SK-N-SH (cell line): ENCODE measurements around the gene DPF3. TPM values are rescaled to one million over a fixed set of nuclear protein-coding genes. Genes with fewer than 3 reads are reported as not detected.

Source experiments
- CTCF ChIA-PET: fragments of 300-600, 350-600 bp; formaldehyde crosslinking; extraction: SDS; loops from one replicate; lab custom pipeline; 2021; lab: Yijun Ruan, JAX
- POLR2A ChIA-PET: fragments of 350-600 bp; sonication (Branson Sonifier 250); formaldehyde crosslinking; extraction: SDS; loops from one replicate; lab custom pipeline; 2020; ENCODE audit warnings: antibody characterized with exemption, inconsistent platforms; lab: Yijun Ruan, JAX
- DNase-seq: peaks from one replicate; pipeline ENCODE4 v3.0.0; 2012
- H2AFZ ChIP-seq: fragments of 200-600 bp; sonication (generic); 2 replicates; pipeline ENCODE4 v1.8.1; 2016; ENCODE audit warnings: antibody characterized with exemption, mild to moderate bottlenecking, low read depth
- H3F3A ChIP-seq: fragments of 200-600 bp; sonication (generic); replicated peaks from 2 replicates; pipeline ENCODE3; 2016; ENCODE audit warnings: antibody characterized with exemption, mild to moderate bottlenecking; ENCODE audit not compliant: insufficient read depth
- H3K27ac ChIP-seq, 2 experiments: fragments of 200-500 bp in 1 of 2; fragments of 200-600 bp in 1 of 2; sonication (Bioruptor generic) in 1 of 2; sonication (generic), shearing (Covaris generic) in 1 of 2; 2 replicates each; pipeline versions ENCODE4 v1.5.1 to v1.6.1; 2014 to 2016; ENCODE audit warnings: low read depth in 2 of 2, inconsistent platforms in 1 of 2, low read length in 1 of 2, mild to moderate bottlenecking in 1 of 2, mixed read lengths in 1 of 2
- H3K27me3 ChIP-seq: fragments of 200-600 bp; sonication (generic), shearing (Covaris generic); 2 replicates; pipeline ENCODE4 v1.6.1; 2016; ENCODE audit warnings: mixed run types; ENCODE audit not compliant: insufficient read depth
- H3K36me3 ChIP-seq, 2 experiments: fragments of 200-500 bp in 1 of 2; fragments of 200-600 bp in 1 of 2; sonication (Bioruptor generic) in 1 of 2; sonication (generic) in 1 of 2; replicated peaks in 1 of 2; 2 replicates each; pipeline versions ENCODE3 to v1.5.1; 2014 to 2016; ENCODE audit warnings: low read length in 1 of 2, mild to moderate bottlenecking in 1 of 2; ENCODE audit not compliant: insufficient read depth in 2 of 2, control insufficient read depth in 1 of 2
- H3K4me1 ChIP-seq, 2 experiments: fragments of 200-500 bp in 1 of 2; fragments of 200-600 bp in 1 of 2; sonication (Bioruptor generic) in 1 of 2; sonication (generic), shearing (Covaris generic) in 1 of 2; 2 replicates each; pipeline versions ENCODE4 v1.5.1 to v1.6.1; 2014 to 2016; ENCODE audit warnings: low read depth in 1 of 2, low read length in 1 of 2, mixed run types in 1 of 2; ENCODE audit not compliant: insufficient read depth in 2 of 2, control insufficient read depth in 1 of 2
- H3K4me2 ChIP-seq: fragments of 200-600 bp; sonication (generic), shearing (Covaris generic); 2 replicates; pipeline ENCODE4 v1.6.1; 2017; ENCODE audit warnings: mixed run types
- H3K4me3 ChIP-seq, 2 experiments: fragments of 200-500 bp in 1 of 2; fragments of 200-600 bp in 1 of 2; sonication (Bioruptor generic) in 1 of 2; sonication (generic), shearing (Covaris generic) in 1 of 2; 2 replicates each; pipeline versions ENCODE4 v1.5.1 to v1.8.1; 2014 to 2016; ENCODE audit warnings: low read depth in 2 of 2, inconsistent platforms in 1 of 2, low read length in 1 of 2, mild to moderate bottlenecking in 1 of 2, mixed read lengths in 1 of 2, moderate library complexity in 1 of 2
- H3K79me2 ChIP-seq: fragments of 200-600 bp; sonication (generic); 2 replicates; pipeline ENCODE4 v1.8.1; 2017; ENCODE audit warnings: mild to moderate bottlenecking; ENCODE audit not compliant: insufficient read depth
- H3K9ac ChIP-seq: fragments of 200-600 bp; sonication (generic); 2 replicates; pipeline ENCODE4 v1.6.1; 2017; ENCODE audit warnings: mixed run types
- H3K9me2 ChIP-seq: fragments of 200-600 bp; sonication (generic); 2 replicates; pipeline ENCODE4 v1.6.1; 2017; ENCODE audit warnings: mixed run types
- H3K9me3 ChIP-seq: fragments of 200-600 bp; sonication (generic); 2 replicates; pipeline ENCODE4 v1.6.1; 2017; ENCODE audit warnings: mixed run types, mild to moderate bottlenecking, moderate library complexity
- H4K20me1 ChIP-seq: fragments of 200-600 bp; sonication (generic); 2 replicates; pipeline ENCODE4 v1.6.1; 2017; ENCODE audit warnings: mild to moderate bottlenecking, mixed run types; ENCODE audit not compliant: insufficient read depth
- CHD2 ChIP-seq: fragments of 150-350 bp; IDR thresholded peaks from 2 replicates; pipeline ENCODE4 v1.6.1; 2018; ENCODE audit warnings: low read length; ENCODE audit not compliant: partially characterized antibody
- ELF1 ChIP-seq: IDR thresholded peaks from 2 replicates; pipeline ENCODE4 v1.4.0; 2012
- EP300 ChIP-seq, 2 experiments: IDR thresholded peaks; 2 replicates each; pipeline versions ENCODE4 v1.4.0 to v1.6.1; 2012; ENCODE audit warnings: borderline replicate concordance in 1 of 2, low read depth in 1 of 2, low read length in 1 of 2
- FOXJ3 ChIP-seq: sonication (generic); formaldehyde crosslinking; IDR thresholded peaks from 2 replicates; pipeline ENCODE4 v1.5.1; 2020; ENCODE audit warnings: mild to moderate bottlenecking, missing genetic modification reagents
- GABPA ChIP-seq: IDR thresholded peaks from 2 replicates; pipeline ENCODE4 v1.4.0; 2012; ENCODE audit warnings: low read depth, mild to moderate bottlenecking
- GATA2 ChIP-seq: sonication (generic); formaldehyde crosslinking; IDR thresholded peaks from 2 replicates; pipeline ENCODE4 v1.5.0; 2020; ENCODE audit warnings: mild to moderate bottlenecking, missing genetic modification reagents
- MEF2A ChIP-seq: IDR thresholded peaks from 2 replicates; pipeline ENCODE4 v1.4.0; 2012; ENCODE audit warnings: low read depth, borderline replicate concordance
- RCOR1 ChIP-seq: fragments of 150-350 bp; IDR thresholded peaks from 2 replicates; pipeline ENCODE4 v1.6.1; 2017; ENCODE audit warnings: antibody characterized with exemption, low read length
- RFX5 ChIP-seq: IDR thresholded peaks from 2 replicates; pipeline ENCODE4 v1.6.1; 2012; ENCODE audit warnings: mild to moderate bottlenecking, improper control_type of control experiment, low read length
- ZBTB33 ChIP-seq: IDR thresholded peaks from 2 replicates; pipeline ENCODE4 v1.4.0; 2012; ENCODE audit warnings: low read depth, borderline replicate concordance
- WGBS: methylation state at CpG from one replicate; pipeline ENCODE4 v1.1.6; 2017; ENCODE audit warnings: low lambda C conversion rate; 5-methylcytosine and 5-hydroxymethylcytosine counted together
- polyA plus RNA-seq, 3 experiments: library from polyadenylated mRNA; depleted of rRNA; stranded (reverse); fragments of >200 nt; gene quantifications; 2 replicates each; pipeline ENCODE4 v1.2.3, GENCODE V29; 2012
- TF ChIP-seq, protein P1 (sequence below): IDR thresholded peaks from 2 replicates; pipeline ENCODE4 v1.4.0; 2012; ENCODE audit warnings: low read depth
- TF ChIP-seq, protein P2 (sequence below): IDR thresholded peaks from 2 replicates; pipeline ENCODE4; 2012
- TF ChIP-seq, protein P3 (sequence below): fragments of 150-350 bp; IDR thresholded peaks from 2 replicates; pipeline ENCODE4 v1.6.1; 2016; ENCODE audit warnings: mild to moderate bottlenecking, low read depth, low read length

Gene DPF3
- polyA plus RNA-seq, 1 of the 3 experiments (the other 2 are of a cell fraction): 2.8 TPM

GRCh38 chr14:72688990-72689671 is 204.8 kb downstream of the DPF3 start:
- ChIA-PET POLR2A (no interaction called here), CTCF (interaction anchor here (0.8 to 1.0 kb wide), 2 partner anchors 175 to 216 kb away, joined by 3 read pairs; no protein-coding TSS in a partner anchor)
- Histone ChIP-seq H3K9me2 (no peaks in the 10 kb centered on the region), H3K4me2 (no peak overlapping the region), H3F3A (no peaks in the 10 kb centered on the region), H3K36me3 (no peaks in the 10 kb centered on the region), H3K9ac (no peak overlapping the region), H3K9me3 (no peaks in the 10 kb centered on the region), H3K79me2 (no peaks in the 10 kb centered on the region), H3K4me3 (no peak overlapping the region), H3K4me1 (peaks cover 0 to 29% of the 10 kb centered on the region in 2 experiments; a peak in 1 of 4 replicates), H3K27me3 (no peaks in the 10 kb centered on the region), H2AFZ (no peak overlapping the region), H4K20me1 (no peaks in the 10 kb centered on the region), H3K27ac (no peak overlapping the region; a peak in 1 of 4 replicates)
- TF ChIP-seq ELF1: no peak
- 61% methylated on average over 6 of the region's 15 CpGs for WGBS
- no peak for DNase-seq

GRCh38 chr14:72686832-72687231 is 207.1 kb downstream of the DPF3 start:
- Histone ChIP-seq H3K9me2 (no peaks in the 10 kb centered on the region), H2AFZ (no peak overlapping the region), H3K79me2 (no peaks in the 10 kb centered on the region), H3K36me3 (no peaks in the 10 kb centered on the region), H3K9ac (no peak overlapping the region), H3F3A (no peaks in the 10 kb centered on the region), H3K9me3 (no peaks in the 10 kb centered on the region), H3K4me3 (no peak overlapping the region), H3K4me1 (peaks cover 0 to 33% of the 10 kb centered on the region in 2 experiments; a peak in 1 of 4 replicates), H3K27ac (peak overlapping the region in 1 of 2 experiments; percentile 58; a peak in 1 of 4 replicates), H3K27me3 (no peaks in the 10 kb centered on the region), H3K4me2 (no peak overlapping the region), H4K20me1 (no peaks in the 10 kb centered on the region)
- ChIA-PET POLR2A (no interaction called here), CTCF (interaction anchor here (0.7 to 1.5 kb wide), 3 partner anchors 10 to 170 kb away, joined by 3 to 7 read pairs (median 5); no protein-coding TSS in a partner anchor)
- DNase-seq: peak; percentile 54
- TF ChIP-seq, protein P1, sequence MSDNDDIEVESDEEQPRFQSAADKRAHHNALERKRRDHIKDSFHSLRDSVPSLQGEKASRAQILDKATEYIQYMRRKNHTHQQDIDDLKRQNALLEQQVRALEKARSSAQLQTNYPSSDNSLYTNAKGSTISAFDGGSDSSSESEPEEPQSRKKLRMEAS: no peak
- TF ChIP-seq CHD2: peak; percentile 19
- TF ChIP-seq, protein P2, sequence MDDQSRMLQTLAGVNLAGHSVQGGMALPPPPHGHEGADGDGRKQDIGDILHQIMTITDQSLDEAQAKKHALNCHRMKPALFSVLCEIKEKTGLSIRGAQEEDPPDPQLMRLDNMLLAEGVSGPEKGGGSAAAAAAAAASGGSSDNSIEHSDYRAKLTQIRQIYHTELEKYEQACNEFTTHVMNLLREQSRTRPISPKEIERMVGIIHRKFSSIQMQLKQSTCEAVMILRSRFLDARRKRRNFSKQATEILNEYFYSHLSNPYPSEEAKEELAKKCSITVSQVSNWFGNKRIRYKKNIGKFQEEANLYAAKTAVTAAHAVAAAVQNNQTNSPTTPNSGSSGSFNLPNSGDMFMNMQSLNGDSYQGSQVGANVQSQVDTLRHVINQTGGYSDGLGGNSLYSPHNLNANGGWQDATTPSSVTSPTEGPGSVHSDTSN: no peak
- peak in 1 of 2 experiments; percentile 79; a peak in 1 of 4 replicates for TF ChIP-seq EP300 (IDR thresholded peaks at IDR 0.05; ENCODE audit: borderline replicate concordance in 1 of 2, low read depth in 1 of 2, low read length in 1 of 2)
- TF ChIP-seq, protein P3, sequence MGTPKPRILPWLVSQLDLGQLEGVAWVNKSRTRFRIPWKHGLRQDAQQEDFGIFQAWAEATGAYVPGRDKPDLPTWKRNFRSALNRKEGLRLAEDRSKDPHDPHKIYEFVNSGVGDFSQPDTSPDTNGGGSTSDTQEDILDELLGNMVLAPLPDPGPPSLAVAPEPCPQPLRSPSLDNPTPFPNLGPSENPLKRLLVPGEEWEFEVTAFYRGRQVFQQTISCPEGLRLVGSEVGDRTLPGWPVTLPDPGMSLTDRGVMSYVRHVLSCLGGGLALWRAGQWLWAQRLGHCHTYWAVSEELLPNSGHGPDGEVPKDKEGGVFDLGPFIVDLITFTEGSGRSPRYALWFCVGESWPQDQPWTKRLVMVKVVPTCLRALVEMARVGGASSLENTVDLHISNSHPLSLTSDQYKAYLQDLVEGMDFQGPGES: no peak
- TF ChIP-seq ZBTB33: no peak
- TF ChIP-seq FOXJ3 (CRISPR knock-in tag): no peak
- no peak for TF ChIP-seq RFX5
- peak; percentile 46; the same call in 1 of the 2 replicates for TF ChIP-seq GATA2
- no peak for TF ChIP-seq MEF2A
- TF ChIP-seq GABPA: no peak
- TF ChIP-seq RCOR1: peak; percentile 59; the same call in 1 of the 2 replicates
- TF ChIP-seq, all 33 proteins: peak for 4
- WGBS: 62% methylated on average over 2 of the region's 2 CpGs
